GM18507 (cell line): ENCODE data around the gene SNX17.
"Not testable (repeated sequence)": the region's sequence is repeated elsewhere in the genome, so short reads cannot be mapped to it uniquely, and the experiment has no call there.

Source experiments
- DNase-seq: peaks from one replicate; pipeline ENCODE4 v3.0.0; 2011; ENCODE audit warnings: low read depth; ENCODE audit not compliant: insufficient read length; ENCODE audit errors: extremely low spot score
- FAIRE-seq: peaks from 2 replicates; lab custom pipeline; 2011; peaks lifted over from hg19 to GRCh38; lab: Jason Lieb, UNC

SNX17 gene

DNA sequence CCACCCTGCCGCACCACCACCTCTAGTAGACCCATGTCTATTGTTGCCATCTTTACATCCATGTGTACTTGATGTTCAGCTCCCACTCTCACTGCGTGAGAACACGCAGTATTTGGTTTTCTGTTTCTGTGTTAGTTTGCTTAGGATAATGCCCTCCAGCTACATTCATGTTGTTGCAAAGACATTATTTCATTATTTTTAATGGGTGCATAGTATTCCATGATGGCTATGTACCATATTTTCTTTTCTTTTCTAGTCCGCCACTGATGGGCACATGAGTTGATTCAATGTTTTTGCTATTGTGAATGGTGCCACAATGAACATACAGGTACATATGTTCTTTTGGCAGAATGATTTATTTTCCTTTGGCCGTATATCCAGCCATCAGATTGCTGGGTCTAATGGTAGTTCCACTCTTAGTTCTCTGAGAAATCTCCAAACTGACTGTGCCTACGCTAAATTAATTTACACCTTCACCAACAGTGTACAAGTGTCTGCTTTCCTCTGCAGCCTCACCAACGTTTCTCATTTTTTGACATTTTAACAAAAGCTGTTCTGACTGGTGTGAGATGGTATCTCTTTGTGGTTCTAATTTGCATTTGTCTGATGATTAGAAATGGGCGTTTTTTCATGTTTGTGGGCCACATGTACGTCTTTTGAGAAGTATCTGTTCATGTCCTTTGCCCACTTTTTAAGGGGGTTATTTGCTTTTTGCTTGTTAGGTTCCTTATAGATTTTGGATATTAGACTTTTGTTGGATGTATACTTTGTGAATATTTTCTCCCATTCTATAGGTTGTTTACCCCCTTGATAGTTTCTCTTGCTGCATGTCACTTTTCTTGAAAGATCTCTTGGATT lies 20.6 kb downstream of the SNX17 start:
- DNase-seq: no peak
- FAIRE-seq: no peak

DNA sequence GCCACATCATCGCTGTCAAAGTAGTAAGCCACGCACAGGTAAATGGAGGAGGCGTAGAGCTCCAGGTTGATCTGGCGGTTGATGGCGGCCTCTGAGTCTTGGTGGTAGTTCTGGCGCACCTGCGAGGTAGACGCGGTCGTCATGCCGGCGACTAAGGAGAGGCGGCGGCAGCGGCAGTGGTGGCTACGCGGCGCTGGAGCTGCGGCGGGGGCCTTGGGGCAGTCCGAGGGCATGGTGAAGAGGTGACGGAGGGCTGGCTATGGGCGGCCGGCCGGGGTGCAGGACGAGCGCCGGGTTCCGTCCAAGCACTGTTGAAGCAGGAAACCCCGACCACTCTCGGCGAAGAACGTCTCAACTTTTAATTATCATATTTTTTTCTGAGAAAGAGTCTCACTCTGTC lies 22.8 kb downstream of the SNX17 start:
- FAIRE-seq: no peak
- no peak for DNase-seq

DNA sequence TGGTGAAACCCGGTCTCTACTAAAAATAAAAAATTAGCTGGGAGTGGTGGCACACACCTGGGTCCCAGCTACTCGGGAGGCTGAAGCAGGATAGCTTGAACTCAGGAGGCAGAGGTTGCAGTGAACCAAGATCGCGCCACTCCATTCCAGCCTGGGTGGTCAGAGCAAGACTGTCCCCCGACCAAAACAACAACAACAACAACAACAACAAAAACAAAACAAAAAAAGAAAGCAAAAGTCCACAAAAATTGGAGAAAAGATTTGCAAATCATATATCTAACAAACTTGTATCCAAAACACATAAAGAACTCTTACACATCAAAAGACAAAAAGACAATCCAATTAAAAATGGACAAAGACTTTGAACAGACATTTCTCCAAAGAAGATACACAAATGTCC lies 28.5 kb downstream of the SNX17 start:
- DNase-seq: no peak
- no peak for FAIRE-seq

DNA sequence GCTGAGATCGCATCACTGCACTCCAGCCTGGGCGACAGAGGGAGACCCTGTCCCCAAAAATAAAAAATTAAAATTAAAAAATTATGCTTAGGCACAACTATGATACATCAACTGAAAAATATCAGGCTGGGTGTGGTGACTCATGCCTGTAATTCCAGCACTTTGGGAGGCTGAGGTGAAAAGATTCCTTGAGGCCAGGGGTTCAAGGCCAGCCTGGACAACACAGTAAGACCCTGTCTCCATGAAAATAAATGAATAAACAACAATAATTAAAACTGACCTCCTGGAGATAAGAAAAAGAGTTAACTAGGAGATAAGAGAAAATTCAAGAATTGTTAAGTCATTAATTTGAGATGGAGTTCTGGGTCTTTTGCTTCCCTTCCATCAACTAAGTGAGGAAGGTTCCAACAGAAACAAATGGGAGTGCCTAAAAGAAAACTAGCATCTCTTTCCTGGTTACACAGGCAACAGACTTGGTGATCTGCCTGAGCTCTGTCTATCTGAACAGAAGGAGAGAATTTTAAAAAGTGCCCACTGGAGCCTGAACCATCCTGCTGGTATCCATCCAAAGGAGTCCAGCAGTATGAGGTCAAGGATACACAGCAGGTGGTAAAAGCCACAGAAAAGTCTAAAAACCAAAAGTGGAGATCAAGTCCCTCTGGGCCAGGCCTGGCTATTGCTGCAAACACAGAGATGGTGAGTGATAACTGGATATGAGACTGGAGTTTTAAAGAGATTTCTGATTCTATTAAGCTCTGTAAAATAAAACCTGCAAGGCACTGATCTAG lies 30.1 kb downstream of the SNX17 start:
- FAIRE-seq (no peak), DNase-seq (no peak)

DNA sequence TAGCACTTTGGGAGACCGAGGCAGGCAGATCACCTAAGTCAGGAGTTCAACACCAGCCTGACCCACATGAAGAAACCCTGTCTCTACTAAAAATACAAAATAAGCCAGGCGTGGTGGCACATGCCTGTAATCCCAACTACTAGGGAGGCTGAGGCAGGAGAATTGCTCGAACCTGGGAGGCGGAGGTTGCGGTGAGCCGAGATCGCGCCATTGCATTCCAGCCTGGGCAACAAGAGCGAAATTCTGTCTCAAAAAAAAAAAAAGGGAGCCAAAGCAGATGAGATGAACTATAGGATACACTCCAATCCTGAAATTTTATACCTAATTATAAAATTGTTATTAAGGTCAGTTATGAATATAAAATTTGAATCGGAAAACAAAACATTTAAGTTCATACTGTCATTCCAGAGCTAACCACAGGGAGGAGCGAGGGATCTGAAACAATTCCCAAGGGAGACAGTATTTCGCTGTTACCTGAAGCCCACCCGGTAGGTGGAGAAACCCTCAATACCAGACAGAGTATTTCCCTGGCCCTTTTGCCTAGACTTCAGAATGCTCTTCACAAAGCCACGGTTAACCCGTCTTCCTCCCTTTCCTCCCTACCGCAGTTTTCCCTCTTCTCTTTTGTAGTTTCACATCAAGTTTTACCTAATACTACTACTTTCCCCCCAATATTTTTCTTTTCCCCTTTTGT lies 37.5 kb downstream of the SNX17 start:
- FAIRE-seq (no peak), DNase-seq (no peak)

DNA sequence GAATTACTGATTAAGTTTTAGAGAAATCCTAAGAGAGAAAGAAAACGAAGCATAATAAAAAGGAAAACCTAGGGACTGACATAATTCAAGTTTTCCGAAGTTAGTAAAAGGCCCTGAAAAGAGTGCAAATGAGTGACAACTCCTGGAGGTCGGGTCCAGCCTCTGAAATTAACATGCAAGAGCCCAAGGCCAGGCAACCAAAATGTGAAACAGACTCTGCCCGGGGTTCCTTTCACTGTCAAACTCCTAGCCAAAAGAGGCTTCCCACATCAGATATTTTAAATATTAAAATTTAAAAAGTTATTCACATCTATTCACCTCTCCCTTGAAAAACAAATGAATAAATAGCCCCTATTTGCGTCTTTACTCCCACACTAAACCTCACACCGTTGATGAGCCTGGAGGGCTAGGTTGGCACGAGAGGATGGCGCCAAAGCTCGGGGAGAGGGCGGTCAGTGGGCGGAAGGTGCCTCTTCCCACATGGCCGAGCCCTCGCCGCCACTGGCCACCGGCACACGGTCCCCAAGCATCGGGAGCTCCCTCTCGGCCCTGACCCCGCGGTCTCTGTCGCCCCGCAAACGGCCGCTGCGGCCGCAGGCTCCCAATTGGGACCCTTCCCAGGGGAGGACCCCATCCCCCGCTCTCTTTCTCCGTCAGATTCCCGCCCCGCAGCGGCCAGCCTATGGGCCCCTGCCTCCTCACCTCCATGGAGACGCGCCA lies 38.3 kb downstream of the SNX17 start:
- DNase-seq (no peak), FAIRE-seq (no peak)

DNA sequence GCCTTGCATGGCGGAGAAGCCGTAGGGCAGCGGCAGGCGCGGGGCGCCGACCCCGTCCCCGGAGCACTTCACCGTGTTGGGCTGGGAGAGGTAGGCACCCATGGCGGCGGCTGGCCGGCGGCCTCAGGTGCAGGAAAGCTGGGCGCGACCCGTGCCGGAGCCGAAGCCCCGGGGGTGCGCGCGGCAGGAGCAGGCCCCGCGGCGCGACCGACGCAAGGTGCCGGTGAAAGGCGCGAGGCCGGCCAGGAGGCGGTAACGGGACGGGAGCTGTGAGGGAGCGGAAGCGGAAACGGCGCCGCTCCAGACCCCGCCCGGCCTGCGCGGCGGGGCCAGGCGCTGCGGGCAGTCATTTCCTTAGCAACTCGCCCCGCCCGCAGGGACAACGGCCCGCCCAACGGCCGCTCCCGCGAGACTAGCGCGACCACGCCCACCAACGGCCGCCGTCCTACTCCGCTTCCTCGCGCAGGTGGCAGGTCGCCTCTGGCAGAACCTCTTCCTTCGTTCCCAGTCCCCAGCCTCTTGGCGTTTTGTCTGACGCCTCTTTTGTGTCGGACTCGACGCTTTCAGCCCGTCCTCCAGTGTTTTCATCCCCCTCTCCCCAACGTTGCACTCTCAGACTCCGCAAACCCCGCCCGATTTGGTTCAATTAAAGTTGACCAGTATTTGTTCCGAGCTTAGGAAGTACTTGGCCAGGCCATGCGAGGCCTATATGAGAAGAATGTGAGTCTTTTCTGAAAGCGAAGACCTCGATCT lies 39.1 kb downstream of the SNX17 start, which contains the start of gene PPM1G:
Gene PPM1G (minus strand): TSS at position 271 of the 753 bp plus-strand sequence. CDS start 169 bp downstream, at position 102.
- DNase-seq (peak; percentile 92), FAIRE-seq (peak; percentile 88)

DNA sequence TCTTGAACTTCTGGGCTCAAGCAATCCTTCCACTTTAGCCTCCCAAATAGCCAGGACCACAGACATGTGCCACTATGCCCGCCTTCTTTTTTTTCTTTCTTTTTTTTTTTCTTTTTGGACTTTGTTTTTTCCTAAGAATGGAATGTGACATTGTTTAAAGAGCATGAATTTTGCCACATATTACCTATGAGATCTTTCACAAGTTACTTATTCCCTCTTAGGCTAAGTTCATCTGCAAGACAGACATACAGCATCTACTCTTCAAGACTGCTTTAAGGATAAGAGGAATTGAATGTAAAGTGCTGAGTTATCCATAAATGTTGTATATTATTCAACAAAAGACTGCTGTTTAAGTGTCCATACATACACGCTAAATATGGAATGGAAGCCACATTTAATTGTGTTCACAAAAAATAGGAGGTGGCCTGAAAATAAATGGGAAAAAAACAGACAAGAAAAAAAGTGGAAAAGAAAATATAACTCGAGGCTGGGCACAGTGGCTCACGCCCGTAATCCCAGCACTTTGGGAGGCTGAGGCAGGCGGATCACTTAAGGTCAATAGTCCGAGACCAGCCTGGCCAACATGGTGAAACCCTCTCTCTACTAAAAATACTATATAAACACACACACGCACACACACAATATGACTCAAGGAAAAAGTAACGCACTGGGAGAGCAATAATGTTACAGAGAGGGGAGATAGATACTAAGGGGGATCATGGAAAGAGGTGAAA lies 42.2 kb downstream of the SNX17 start:
- DNase-seq (no peak), FAIRE-seq (no peak)

DNA sequence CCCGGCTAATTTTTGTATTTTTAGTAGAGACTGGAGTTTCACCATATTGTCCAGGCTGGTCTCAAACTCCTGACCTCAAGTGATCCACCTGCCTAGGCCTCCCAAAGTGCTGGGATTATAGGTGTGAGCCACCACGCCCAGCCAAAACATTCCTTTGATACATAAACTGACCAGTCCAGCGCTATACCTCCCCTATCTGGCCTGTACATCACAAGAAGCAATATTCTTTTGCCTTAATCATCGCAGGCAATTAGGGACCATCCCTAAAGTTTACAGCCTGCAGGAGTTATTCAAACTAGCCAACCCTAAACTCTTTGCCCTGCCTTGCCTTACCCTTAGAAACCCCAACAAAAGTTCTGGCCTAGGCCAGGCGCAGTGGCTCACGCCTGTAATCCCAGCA lies 45.7 kb downstream of the SNX17 start:
- DNase-seq (no peak), FAIRE-seq (no peak)

DNA sequence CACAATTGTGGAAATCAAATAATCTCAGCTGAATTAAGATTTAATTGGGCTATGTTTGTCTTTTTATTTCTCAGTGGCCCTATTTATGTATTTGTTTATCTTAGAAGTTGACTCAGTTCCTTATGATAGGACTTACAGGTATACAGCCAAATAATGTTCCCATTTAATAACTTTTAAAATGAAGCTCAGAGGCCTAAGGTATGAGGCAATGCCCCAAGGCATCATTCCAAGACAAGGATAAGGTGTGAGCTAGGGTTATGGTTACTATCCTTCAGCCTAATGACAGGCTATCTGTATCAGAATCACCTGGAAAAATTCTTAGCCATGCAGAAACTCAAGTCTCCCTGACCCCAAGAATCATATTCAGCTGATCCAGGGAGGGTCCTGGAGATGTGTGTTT lies 50.6 kb downstream of the SNX17 start:
- no peak for DNase-seq
- no peak for FAIRE-seq

DNA sequence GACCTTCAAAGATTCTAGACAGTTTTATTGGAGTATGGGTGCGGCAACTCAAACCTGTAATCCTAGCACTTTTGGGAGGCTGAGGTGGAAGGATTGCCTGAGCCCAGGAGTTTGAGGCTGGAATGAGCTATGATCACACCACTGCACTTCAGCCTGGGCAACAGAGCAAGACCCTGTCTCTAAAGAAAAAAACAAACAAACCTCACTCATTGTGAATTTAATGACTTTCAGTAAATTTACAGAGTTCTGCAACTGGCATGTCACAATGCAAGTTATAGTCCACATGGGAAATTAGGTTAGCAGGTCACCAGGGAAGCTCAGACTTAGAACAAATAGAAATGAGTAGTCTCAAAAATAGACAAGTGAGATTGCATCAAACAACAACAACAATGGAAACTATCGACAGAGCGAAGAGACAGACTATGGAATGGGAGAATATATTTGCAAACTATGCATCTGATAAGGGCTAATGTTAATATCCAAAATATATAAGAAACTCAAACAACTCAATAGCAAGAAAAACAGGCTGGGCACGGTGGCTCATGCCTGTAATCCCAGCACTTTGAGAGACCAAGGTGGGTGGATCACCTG lies 51.3 kb downstream of the SNX17 start:
- FAIRE-seq (no peak), DNase-seq (no peak)

DNA sequence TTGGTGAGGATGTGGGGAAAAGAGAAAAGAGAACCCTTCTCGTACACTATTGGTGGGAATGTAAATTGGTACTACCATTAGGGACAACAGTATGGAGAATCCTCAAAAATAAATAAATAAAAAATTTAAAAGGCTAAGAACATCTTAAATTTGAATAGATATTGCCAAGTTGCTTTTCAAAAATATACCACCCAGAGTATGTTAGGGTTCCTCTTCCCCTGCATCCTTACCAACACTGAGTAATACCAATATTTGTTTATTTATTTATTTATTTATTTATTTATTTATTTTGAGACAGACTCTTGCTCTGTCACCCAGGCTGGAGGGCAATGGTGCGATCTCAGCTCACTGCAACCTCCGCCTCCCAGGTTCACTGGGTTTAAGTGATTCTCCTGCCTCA lies 52.5 kb downstream of the SNX17 start:
- no peak for DNase-seq
- no peak for FAIRE-seq

DNA sequence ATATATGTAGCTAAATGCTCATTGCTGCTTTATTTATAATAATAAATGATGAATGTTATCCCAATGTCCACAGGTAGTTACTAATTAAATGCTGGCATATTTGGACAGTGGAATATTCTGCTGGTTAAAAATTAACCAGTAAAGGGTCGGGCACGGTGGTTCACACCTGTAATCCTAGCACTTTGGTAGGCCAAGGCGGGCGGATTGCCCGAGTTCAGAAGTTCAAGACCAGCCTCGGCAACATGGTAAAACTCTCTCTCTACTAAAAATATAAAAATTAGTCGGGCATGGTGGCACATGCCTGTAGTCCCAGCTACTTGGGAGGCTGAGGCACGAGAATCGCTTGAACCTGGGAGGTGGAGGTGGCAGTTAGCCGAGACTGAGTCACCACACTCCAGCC lies 54.6 kb downstream of the SNX17 start:
- FAIRE-seq, DNase-seq: not testable (repeated sequence)
